Measurements from ENCODE around the gene EGFL7. TPM values are rescaled to one million over a fixed set of nuclear protein-coding genes. Genes with fewer than 3 reads are reported as not detected.

Gene EGFL7
- total and polyA plus RNA-seq, 2 of the 8 experiments (the other 6 are each of a cell fraction or from before 2014, with no cell fraction given): 37.8 to 53.4 TPM

DNA sequence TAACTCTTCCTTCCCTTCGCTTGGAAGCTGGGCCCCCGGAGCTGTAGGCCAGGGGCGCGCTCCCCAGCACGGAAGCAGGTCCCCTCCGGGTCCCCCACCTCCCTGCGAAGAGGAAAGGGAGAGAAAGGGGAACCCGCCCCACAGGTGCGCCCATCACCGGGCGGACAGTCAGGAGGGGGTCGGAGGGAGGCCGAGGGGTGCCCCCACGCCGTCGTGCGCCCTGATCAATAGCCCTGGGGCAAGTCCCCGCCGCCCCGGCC is 23.7 kb downstream of the EGFL7 start:
- no peak for TF ChIP-seq ASH2L (IDR thresholded peaks at IDR 0.05; ENCODE audit: low read length)
- TF ChIP-seq CEBPB (IDR thresholded peaks at IDR 0.05; ENCODE audit: low read depth, low read length): no peak
- TF ChIP-seq EZH2 (IDR thresholded peaks at IDR 0.05; ENCODE audit: low read depth, low read length, severe bottlenecking): peak; percentile 10
- no peak overlapping the region for H4K5ac ChIP-seq (ENCODE audit: insufficient read length, low read depth, low read length)
- H3K27me3 ChIP-seq (replicated peaks in 1 of 4; ENCODE audit: control insufficient read depth in 3 of 4, extremely low read depth in 1 of 4, insufficient read depth in 3 of 4, low read length in 3 of 4): peaks cover 0 to 11% (median 5%) of the 10 kb centered on the region in 4 experiments; a peak in 4 of 7 replicates
- H3K4me2 ChIP-seq (ENCODE audit: insufficient read depth in 1 of 2, low read depth in 2 of 2, low read length in 2 of 2): peak overlapping the region; percentile 48 to 81
- H2BK12ac ChIP-seq (ENCODE audit: low read depth, low read length): no peak overlapping the region
- no peak overlapping the region for H2BK120ac ChIP-seq (replicated peaks; ENCODE audit: low read depth, low read length)
- no peak overlapping the region for H2BK15ac ChIP-seq (ENCODE audit: low read length)
- H3K79me1 ChIP-seq (ENCODE audit: low read depth, low read length): peaks cover 6% of the 10 kb centered on the region
- peak overlapping the region; percentile 56 to 85 (median 64) for H3K4me3 ChIP-seq (ENCODE audit: extremely low read depth in 1 of 4, insufficient read depth in 2 of 4, low read depth in 3 of 4, low read length in 4 of 4)
- H3K36me3 ChIP-seq (ENCODE audit: control insufficient read depth in 2 of 4, insufficient read depth in 4 of 4, low read length in 3 of 4): no peaks in the 10 kb centered on the region
- WGBS, 2 experiments (ENCODE audit: extremely low coverage in 1 of 2, insufficient coverage in 1 of 2, insufficient read length in 1 of 2, insufficient replicate concordance in 2 of 2, low coverage in 1 of 2, low lambda C conversion rate in 2 of 2, missing lambda C conversion rate in 1 of 2): 5% methylated on average over 18 of the region's 20 CpGs; no CpG with 5 or more reads in 1 of the 2 experiments
- no peak overlapping the region for H3K4ac ChIP-seq (replicated peaks; ENCODE audit: insufficient read length, low read depth, low read length)
- H3K56ac ChIP-seq (replicated peaks; ENCODE audit: insufficient read length, low read depth, low read length): no peak overlapping the region
- no peak overlapping the region for H2BK5ac ChIP-seq (ENCODE audit: low read depth, low read length)
- no peak overlapping the region for H4K91ac ChIP-seq (replicated peaks; ENCODE audit: insufficient read length, low read length)
- no peak overlapping the region for H3K27ac ChIP-seq (ENCODE audit: low read depth, low read length)
- H2AFZ ChIP-seq (ENCODE audit: low read length): no peak overlapping the region
- no peak overlapping the region for H2BK20ac ChIP-seq (ENCODE audit: low read length)
- no peak overlapping the region for H3K23ac ChIP-seq (ENCODE audit: insufficient read length)
- H3K79me2 ChIP-seq (ENCODE audit: control insufficient read depth in 1 of 2, insufficient read depth in 2 of 2, low read length in 2 of 2): no peaks in the 10 kb centered on the region
- H4K20me1 ChIP-seq (replicated peaks in 1 of 2; ENCODE audit: control insufficient read depth in 1 of 2, insufficient read depth in 2 of 2, low read length in 2 of 2): peaks cover 2 to 10% of the 10 kb centered on the region in 2 experiments
- H4K8ac ChIP-seq (ENCODE audit: extremely low read depth, insufficient read depth, low read length): peak overlapping the region; percentile 87; the same call in 1 of the 2 replicates
- H3K18ac ChIP-seq (ENCODE audit: extremely low read depth, low read length): peak overlapping the region; percentile 48
- ChIA-PET CTCF (ENCODE audit: partially characterized antibody) (interaction anchor here (0.5 to 12.8 kb wide), 5 partner anchors 8 to 202 kb away, joined by 3 to 125 read pairs (median 4); no protein-coding TSS in a partner anchor), POLR2A (ENCODE audit: partially characterized antibody) (interaction anchor here (1.2 to 3.7 kb wide), 2 partner anchors 32 to 42 kb away, joined by 3 to 29 read pairs; no protein-coding TSS in a partner anchor)
- no peak overlapping the region for H3K14ac ChIP-seq (ENCODE audit: insufficient read length)
- FAIRE-seq (no peak), DNase-seq (ENCODE audit: low read depth in 1 of 2, low spot score in 2 of 2) (peak in 1 of 2 experiments; percentile 68)
- H3K9ac ChIP-seq (replicated peaks in 1 of 4; ENCODE audit: extremely low read depth in 1 of 4, low read depth in 3 of 4, low read length in 3 of 4): no peak overlapping the region
- H3K4me1 ChIP-seq (replicated peaks in 1 of 4; ENCODE audit: control insufficient read depth in 3 of 4, insufficient read depth in 4 of 4, low read length in 3 of 4): peaks cover 0 to 27% (median 14%) of the 10 kb centered on the region in 4 experiments; a peak in 5 of 7 replicates
- H3K23me2 ChIP-seq (ENCODE audit: low read depth, low read length): peaks cover 13% of the 10 kb centered on the region; the same call in 1 of the 2 replicates
- H2AK5ac ChIP-seq (ENCODE audit: low read depth, low read length): no peak overlapping the region
- no peaks in the 10 kb centered on the region for H3K9me3 ChIP-seq (ENCODE audit: insufficient read depth in 2 of 2, low read depth in 1 of 2, low read length in 1 of 2)
